Activated CD8-positive, alpha-beta T cell treated with anti-CD3 and anti-CD28 coated beads, Interleukin-2, amount 10 ng/mL, durations not matched to agents 7 days and 5 days (primary cell): ENCODE results near the gene TMIE. TPM values are rescaled to one million over a fixed set of nuclear protein-coding genes. Genes with fewer than 3 reads are reported as not detected.

ENCODE experiments used
- ATAC-seq: fragments of 150-1000 bp; cut with Tn5 transposase; one replicate; pipeline ENCODE4 v1.10.0; 2021; ENCODE audit warnings: moderate library complexity
- CTCF ChIA-PET: fragments of 350-600 bp; sonication (Branson Sonifier 250); formaldehyde crosslinking; loops from one replicate; lab custom pipeline; 2021; ENCODE audit warnings: antibody characterized with exemption; lab: Charles Lee
- POLR2A ChIA-PET: fragments of 350-600 bp; sonication (Branson Sonifier 250); formaldehyde crosslinking; loops from one replicate; lab custom pipeline; 2021; ENCODE audit warnings: antibody characterized with exemption; lab: Charles Lee
- DNase-seq: peaks from one replicate; pipeline ENCODE4 v3.0.0-alpha.2; 2020
- H3K27ac Mint-ChIP-seq: one replicate; pipeline ENCODE4 v1.8.0; 2021; ENCODE audit warnings: mild to moderate bottlenecking, mixed read lengths
- H3K27me3 Mint-ChIP-seq: one replicate; pipeline ENCODE4 v1.8.0; 2021; ENCODE audit warnings: low read depth, mixed read lengths
- H3K36me3 Mint-ChIP-seq: one replicate; pipeline ENCODE4 v1.8.0; 2021; ENCODE audit warnings: low read depth, mixed read lengths
- H3K4me1 Mint-ChIP-seq: one replicate; pipeline ENCODE4 v1.8.0; 2021; ENCODE audit warnings: low read depth, mixed read lengths
- H3K4me3 Mint-ChIP-seq: one replicate; pipeline ENCODE4 v1.8.0; 2021; ENCODE audit warnings: mild to moderate bottlenecking, mixed read lengths
- H3K9me3 Mint-ChIP-seq: one replicate; pipeline ENCODE4 v1.8.0; 2022; ENCODE audit warnings: mixed read lengths; ENCODE audit not compliant: insufficient read depth
- total RNA-seq, 2 experiments: library from RNA; stranded (reverse); gene quantifications; one replicate each; pipeline ENCODE4 v1.2.3, GENCODE V29; 2021

TMIE gene, protein sequence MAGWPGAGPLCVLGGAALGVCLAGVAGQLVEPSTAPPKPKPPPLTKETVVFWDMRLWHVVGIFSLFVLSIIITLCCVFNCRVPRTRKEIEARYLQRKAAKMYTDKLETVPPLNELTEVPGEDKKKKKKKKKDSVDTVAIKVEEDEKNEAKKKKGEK
- total RNA-seq, result under 1 TPM in 1 of 2 experiments, not detected in 1; 0.34 TPM

GRCh38 chr3:46701181-46701939 lies at the start of gene TMIE:
Gene TMIE, plus strand, starts transcription at chr3:46701392. Its CDS starts 96 bp downstream, at chr3:46701488.
- no peak within 1 kb of the TSS for H3K27ac Mint-ChIP-seq
- ChIA-PET POLR2A (no interaction called here), CTCF (interaction anchor here (0.8 kb wide), 1 partner anchor 19 kb away, joined by 3 read pairs; no protein-coding TSS in a partner anchor)
- no peaks in the 10 kb centered on the region for H3K4me1 Mint-ChIP-seq
- no peaks in the 10 kb centered on the region for H3K9me3 Mint-ChIP-seq
- no peak for DNase-seq
- no peak within 1 kb of the TSS for H3K4me3 Mint-ChIP-seq
- no peaks in the 10 kb centered on the region for H3K36me3 Mint-ChIP-seq
- no peak for ATAC-seq
- peaks cover 38% of the 10 kb centered on the region for H3K27me3 Mint-ChIP-seq

DNA sequence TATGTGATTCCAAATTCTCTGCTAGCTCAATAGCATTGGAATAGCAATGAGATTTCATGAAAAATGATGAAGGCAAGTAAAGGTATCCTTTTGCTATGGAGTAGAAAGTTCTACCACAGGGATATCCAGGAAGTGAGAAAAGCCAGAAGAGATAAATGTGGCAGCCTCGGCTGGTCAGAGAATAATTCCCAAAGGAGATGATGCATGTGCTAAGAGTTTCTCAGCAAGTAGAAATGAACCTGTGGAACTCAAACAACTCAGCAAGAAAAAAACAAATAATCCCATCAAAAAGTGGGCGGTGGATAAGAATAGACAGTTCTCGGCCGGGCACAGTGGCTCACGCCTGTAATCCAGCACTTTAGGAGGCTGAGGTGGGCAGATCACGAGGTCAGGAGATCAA lies 45.9 kb upstream of the TMIE start:
- ChIA-PET POLR2A (no interaction called here), CTCF (no interaction called here)
- Mint-ChIP-seq H3K4me1 (peaks cover 4% of the 10 kb centered on the region), H3K27ac (no peak overlapping the region), H3K9me3 (peaks cover 12% of the 10 kb centered on the region), H3K27me3 (peaks cover 28% of the 10 kb centered on the region), H3K4me3 (no peak overlapping the region), H3K36me3 (no peaks in the 10 kb centered on the region)
- ATAC-seq, result no peak
- DNase-seq, result no peak

GRCh38 chr3:46656778-46657556 lies 44.2 kb upstream of the TMIE start:
- H3K4me1 Mint-ChIP-seq, result peaks cover 4% of the 10 kb centered on the region
- ATAC-seq, result no peak
- CTCF ChIA-PET, result no interaction called here
- POLR2A ChIA-PET, result no interaction called here
- H3K36me3 Mint-ChIP-seq, result no peaks in the 10 kb centered on the region
- no peak overlapping the region for H3K27ac Mint-ChIP-seq
- DNase-seq, result no peak
- H3K4me3 Mint-ChIP-seq, result no peak overlapping the region
- peaks cover 17% of the 10 kb centered on the region for H3K27me3 Mint-ChIP-seq
- H3K9me3 Mint-ChIP-seq, result peaks cover 6% of the 10 kb centered on the region

- Mint-ChIP-seq H3K9me3 (no peaks in the 10 kb centered on the region), H3K4me1 (peaks cover 4% of the 10 kb centered on the region), H3K27me3 (peaks cover 11% of the 10 kb centered on the region), H3K4me3 (no peak overlapping the region), H3K27ac (no peak overlapping the region), H3K36me3 (no peaks in the 10 kb centered on the region)
- POLR2A ChIA-PET, result no interaction called here
- CTCF ChIA-PET, result no interaction called here
- no peak for ATAC-seq
- no peak for DNase-seq
These were observed 41.9 kb upstream of the TMIE start for GRCh38 chr3:46659285-46659684.

- CTCF ChIA-PET, result interaction anchor here (0.7 to 1.4 kb wide), 2 partner anchors 30 to 37 kb away, joined by 4 to 6 read pairs; no protein-coding TSS in a partner anchor
- Mint-ChIP-seq H3K4me1 (peaks cover 4% of the 10 kb centered on the region), H3K4me3 (no peak overlapping the region), H3K27ac (no peak overlapping the region), H3K27me3 (peaks cover 8% of the 10 kb centered on the region), H3K9me3 (no peaks in the 10 kb centered on the region), H3K36me3 (no peaks in the 10 kb centered on the region)
- ATAC-seq, result no peak
- DNase-seq, result no peak
- POLR2A ChIA-PET, result no interaction called here
These were observed 41.2 kb upstream of the TMIE start for GRCh38 chr3:46660003-46660402.

DNA sequence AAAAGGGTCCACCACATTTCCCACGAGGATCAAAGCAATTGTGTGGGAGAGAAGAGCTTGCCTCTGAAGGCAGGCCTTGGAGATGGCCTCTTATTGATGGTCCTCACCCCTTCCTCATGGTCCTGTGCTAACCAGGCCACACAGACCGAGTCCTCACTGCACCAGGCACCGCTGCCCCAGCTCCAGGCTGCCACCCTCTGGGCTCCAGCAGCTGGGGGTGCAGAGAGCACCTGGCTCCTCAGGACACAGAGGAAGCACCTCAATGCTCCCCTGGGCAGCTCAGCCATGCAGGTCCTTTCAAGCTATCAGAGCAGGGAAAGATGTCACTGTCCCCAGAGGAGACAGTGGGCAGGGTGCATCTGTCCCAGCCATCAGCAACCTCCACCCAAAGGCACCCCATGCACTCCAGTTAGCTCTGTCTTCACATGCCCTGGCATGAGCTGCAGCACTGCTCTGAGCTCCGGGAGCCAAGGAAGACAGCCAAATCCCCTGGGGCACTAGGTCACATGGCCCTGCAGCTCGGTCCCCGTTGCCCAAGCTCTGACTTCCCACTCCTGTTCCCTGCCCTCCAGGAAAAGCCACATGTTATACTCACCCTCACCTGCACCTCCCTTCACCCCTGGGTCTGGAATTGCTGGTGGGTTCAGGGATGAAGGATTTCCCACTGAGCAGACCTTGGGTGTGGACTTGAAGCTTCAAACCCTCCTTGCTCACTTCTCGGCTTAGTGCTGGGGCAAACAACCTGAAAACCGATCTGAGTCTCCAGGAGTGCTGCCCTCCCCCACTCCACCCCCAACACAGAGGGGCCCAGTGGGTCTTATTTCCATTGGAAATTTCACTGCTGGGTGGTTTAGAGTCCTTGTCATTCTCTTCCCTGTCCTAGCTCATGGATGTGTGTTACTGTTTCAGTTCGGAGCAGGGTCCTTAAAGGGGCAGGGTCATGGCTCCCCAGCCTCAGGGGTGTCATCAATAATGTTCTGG lies 40.4 kb upstream of the TMIE start:
- CTCF ChIA-PET, result interaction anchor here (0.5 to 1.4 kb wide), 4 partner anchors 14 to 454 kb away, joined by 3 to 6 read pairs (median 3); no protein-coding TSS in a partner anchor
- no peak overlapping the region for H3K4me3 Mint-ChIP-seq

GRCh38 chr3:46661776-46662766 lies 39.1 kb upstream of the TMIE start:
- POLR2A ChIA-PET, result no interaction called here
- CTCF ChIA-PET, result interaction anchor here (0.9 to 1.2 kb wide), 3 partner anchors 13 to 184 kb away, joined by 3 read pairs; no protein-coding TSS in a partner anchor
- no peak for DNase-seq
- Mint-ChIP-seq H3K9me3 (no peaks in the 10 kb centered on the region), H3K27me3 (no peaks in the 10 kb centered on the region), H3K4me3 (no peak overlapping the region), H3K4me1 (peaks cover 4% of the 10 kb centered on the region), H3K27ac (no peak overlapping the region), H3K36me3 (no peaks in the 10 kb centered on the region)
- no peak for ATAC-seq

More for the DNA sequence above, 40.4 kb upstream of the TMIE start:
- Mint-ChIP-seq H3K4me1 (peaks cover 4% of the 10 kb centered on the region), H3K27me3 (peaks cover 6% of the 10 kb centered on the region), H3K36me3 (no peaks in the 10 kb centered on the region), H3K27ac (no peak overlapping the region), H3K9me3 (no peaks in the 10 kb centered on the region)
- ATAC-seq (no peak), DNase-seq (peak; percentile 15)
- POLR2A ChIA-PET, result no interaction called here

- no peak for DNase-seq
- no peak overlapping the region for H3K4me3 Mint-ChIP-seq
- no peak for ATAC-seq
- CTCF ChIA-PET, result interaction anchor here (0.9 to 1.7 kb wide), 3 partner anchors 33 to 174 kb away, joined by 3 to 5 read pairs (median 5); no protein-coding TSS in a partner anchor
- H3K4me1 Mint-ChIP-seq, result no peaks in the 10 kb centered on the region
- POLR2A ChIA-PET, result no interaction called here
- no peaks in the 10 kb centered on the region for H3K27me3 Mint-ChIP-seq
- H3K36me3 Mint-ChIP-seq, result no peaks in the 10 kb centered on the region
- no peak overlapping the region for H3K27ac Mint-ChIP-seq
- H3K9me3 Mint-ChIP-seq, result no peaks in the 10 kb centered on the region
These were observed 38.2 kb upstream of the TMIE start for GRCh38 chr3:46662771-46663551.

DNA sequence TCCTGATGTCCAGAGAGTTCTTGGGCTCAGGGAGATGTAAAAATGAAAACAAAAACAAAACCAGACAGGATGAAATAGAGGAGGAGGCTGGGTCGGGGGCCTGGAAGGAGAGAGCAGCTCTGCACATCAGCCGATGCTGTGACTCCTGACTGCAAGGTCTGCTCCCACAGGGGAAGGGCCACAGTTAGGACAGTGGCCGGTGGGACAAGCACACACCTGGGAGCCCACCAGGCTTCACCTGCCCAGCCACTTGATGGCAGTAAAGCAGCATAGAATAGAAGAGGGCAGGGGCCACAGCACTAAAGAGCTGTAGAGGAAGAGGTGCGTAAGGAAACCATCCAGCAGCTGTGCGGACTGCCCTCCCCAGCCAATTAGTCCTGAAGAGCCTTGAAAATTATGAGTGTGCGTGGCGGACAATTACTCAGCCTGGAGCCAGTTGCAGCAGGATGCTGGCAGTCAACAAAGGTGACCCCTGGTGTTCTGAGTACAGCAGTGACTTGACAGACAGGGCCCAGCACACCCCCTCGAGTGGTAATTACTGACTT lies 37.5 kb upstream of the TMIE start:
- ATAC-seq (peak; percentile 28), DNase-seq (no peak)
- no peak overlapping the region for H3K4me3 Mint-ChIP-seq
- no peaks in the 10 kb centered on the region for H3K36me3 Mint-ChIP-seq
- H3K4me1 Mint-ChIP-seq, result no peaks in the 10 kb centered on the region
- H3K27me3 Mint-ChIP-seq, result no peaks in the 10 kb centered on the region
- ChIA-PET CTCF (interaction anchor here (1.4 to 1.7 kb wide), 3 partner anchors 34 to 175 kb away, joined by 4 to 5 read pairs (median 5); no protein-coding TSS in a partner anchor), POLR2A (no interaction called here)
- H3K27ac Mint-ChIP-seq, result no peak overlapping the region
- no peaks in the 10 kb centered on the region for H3K9me3 Mint-ChIP-seq
